Activated CD4-positive, alpha-beta T cell treated with anti-CD3 and anti-CD28 coated beads for 24 hours (primary cell): ENCODE results near the gene PDZK1IP1.
"Not testable (repeated sequence)": the region's sequence is repeated elsewhere in the genome, so short reads cannot be mapped to it uniquely, and the experiment has no call there.

Experiments
- DNase-seq, 2 donors: peaks; one replicate each; pipeline ENCODE4 v3.0.0-alpha.2; 2020; ENCODE audit warnings: low read depth in 2 of 2

Gene PDZK1IP1

DNA sequence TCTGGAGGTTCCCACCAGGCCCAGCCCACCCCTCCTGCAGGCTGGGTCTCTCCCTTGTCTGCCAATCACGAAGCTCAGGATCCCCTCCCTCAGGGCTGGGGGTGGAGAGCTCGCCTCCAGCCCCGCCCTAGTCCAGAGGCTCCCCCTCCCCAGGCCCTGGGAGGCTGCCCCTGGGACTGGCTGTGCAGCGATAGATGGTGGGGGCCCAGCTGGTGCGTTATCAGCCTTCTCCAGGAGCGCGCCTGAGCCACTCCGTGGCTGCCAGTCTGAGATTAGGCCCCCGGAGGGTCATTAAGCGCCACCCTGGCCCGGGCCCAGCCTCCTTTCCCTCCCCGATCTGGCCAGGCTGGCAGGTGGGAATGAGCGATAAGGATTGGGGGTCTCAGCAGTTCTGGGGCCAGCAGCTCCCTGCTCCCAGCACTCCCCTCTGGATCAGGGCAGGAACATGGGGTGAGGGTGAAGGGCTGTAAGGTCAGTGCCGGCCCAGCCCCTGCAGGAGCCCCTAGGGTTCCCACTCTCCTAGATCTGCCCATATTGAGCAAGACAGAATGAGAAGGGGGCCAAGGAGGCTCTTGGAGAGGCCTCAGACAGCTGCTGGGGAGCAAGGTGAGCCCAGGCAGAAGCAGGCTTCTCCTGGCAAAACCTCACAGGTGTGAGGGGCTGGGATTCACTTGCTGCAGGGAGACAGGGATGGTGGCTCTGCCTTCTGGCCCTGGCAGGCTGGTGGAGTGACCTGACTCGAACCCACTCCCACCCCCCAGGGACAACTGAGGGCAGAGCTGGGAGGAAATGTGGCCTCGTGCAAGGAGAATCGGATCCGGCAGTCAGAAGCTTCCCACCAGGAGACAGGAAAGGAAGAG lies 8.5 kb downstream of the PDZK1IP1 start:
- no peak for DNase-seq

GRCh38 chr1:47180603-47181094 lies 9.2 kb downstream of the PDZK1IP1 start:
- DNase-seq: no peak

- no peak for DNase-seq
Measured at GRCh38 chr1:47179988-47180563, 9.8 kb downstream of the PDZK1IP1 start.

DNA sequence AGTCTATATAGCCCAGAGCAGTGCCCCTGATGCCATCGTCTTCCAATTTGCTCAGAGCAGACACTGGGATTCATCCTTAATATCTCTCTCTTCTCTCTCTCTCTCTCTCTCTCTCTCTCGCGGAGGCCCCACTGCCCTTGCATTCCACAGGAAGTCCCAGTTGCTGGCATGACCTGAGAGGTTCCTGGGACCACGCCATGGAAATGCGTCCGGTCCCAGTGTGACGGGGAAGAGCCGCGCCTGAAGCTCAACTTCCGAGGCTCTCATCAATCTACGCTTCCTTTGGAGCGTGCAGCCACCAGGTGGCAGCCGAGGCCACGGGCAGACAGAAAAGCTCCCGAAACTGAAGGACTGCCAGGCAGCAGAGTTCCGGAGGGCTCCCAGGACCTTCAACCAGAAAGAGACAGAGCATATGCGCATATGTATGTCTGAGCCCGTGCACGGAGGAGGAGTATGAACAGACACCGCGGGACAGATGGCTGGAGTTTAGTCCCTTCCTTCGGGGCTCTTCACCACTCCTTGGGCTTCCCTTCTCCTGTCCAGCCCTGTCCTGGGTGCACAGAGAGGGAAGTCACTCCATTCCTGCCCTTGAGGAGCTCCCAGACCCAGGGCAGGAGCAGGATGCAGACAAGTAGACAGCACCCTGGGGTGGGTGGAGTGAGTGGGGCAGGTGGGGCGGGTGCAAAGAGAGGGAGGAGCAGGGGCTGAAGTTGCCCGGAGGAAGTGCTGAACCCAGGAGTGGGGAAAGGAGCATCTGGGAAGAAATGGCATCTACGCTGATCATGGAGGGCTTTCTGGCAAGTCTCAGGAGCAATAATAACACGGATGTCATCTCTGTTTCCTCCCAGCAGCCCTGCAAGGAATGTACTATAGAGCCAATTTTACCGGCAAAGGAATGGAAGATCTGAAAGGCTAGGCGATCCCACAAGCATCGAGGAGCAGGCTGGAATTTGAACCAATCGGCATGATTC lies 10.5 kb downstream of the PDZK1IP1 start:
- DNase-seq: peak; percentile 60 to 82

DNA sequence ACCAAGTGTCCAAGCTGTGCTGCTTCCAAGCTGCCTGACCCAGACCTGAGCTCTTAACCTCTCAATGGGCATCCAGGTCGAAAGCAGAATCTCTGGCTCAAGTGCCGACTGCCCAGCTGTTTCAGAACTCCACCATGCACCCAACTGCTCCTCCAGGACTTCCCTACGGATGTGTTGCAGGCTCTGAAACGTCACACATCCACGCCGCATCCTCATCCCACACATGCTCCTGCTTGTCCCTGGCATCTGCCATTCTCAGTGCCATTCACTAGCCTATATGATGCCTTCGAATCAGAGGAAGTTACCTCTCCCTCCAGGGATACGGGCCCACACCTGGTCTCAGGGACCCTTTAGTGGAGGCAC lies 11.2 kb downstream of the PDZK1IP1 start:
- DNase-seq: no peak

GRCh38 chr1:47178020-47178419 lies 11.8 kb downstream of the PDZK1IP1 start:
- no peak for DNase-seq

DNA sequence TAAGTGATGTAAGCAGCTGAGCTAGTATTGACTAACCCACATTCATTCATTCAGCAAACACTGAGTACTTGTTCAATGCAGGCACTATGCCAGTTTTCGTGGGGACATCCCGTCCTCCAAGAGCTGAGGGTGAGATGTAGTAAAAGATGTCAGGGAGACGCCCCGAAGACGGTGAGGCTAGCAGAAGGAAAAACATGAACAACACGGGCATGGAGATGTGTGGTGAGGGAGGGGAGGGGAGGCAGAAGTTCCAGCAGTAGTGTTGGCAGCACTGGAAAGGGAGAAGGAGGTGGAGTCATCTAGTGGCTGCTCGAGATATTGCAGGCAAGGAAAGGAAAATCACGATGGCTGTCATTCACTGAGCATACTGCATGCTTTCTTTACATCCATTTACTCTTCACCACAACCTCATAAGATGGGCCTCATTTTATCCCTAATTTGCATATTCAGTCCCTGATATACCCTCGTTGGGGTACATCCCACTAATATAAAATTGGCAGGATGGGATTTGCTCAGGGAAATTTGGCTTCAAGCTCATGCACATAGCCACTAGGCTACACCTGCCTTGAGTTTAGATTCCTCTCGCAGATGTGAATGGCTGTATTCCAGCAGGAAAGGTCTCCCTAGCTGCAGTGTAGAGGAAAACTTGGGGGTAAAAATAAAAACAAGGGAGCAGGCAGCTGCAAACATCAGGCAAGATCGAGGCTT lies 14.5 kb downstream of the PDZK1IP1 start:
- DNase-seq: peak; percentile 14 to 28

GRCh38 chr1:47174656-47175020 lies 15.2 kb downstream of the PDZK1IP1 start:
- no peak for DNase-seq

DNA sequence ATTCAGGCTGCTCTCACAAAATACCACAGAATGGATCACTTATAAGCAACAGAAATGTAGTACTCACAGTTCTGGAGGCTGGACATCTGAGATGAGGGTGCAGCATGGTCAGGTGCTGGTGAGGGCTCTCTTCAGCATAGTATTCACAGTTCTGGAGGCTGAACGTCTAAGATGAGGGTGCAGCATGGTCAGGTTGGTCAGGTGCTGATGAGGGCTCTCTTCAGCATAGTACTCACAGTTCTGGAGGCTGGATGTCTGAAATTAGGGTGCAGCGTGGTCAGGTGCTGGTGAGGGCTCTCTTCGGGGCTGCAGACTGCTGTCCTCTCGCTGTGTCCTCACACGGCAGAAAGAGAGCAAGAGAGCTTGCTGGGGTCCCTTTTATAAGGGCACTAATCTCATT lies 17.1 kb downstream of the PDZK1IP1 start:
- no peak for DNase-seq

DNA sequence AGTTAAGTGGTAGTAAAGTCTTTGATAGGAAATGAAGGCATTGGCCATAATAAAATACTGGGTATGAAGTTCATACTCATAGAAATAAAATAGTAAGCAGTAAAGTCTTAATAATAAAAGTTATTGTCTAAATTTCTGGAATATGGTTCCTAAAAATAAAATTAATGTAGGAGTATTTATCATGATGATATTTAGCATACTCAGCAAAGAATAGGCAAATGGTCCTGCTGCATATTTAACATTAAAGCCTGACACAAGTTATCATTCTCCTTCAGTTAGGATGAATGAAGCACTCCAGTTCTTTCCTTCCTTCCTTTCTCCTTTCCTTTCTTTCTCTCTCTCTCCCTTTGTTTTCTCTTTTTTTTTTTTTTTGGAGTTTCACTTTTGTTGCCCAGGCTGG lies 25.3 kb downstream of the PDZK1IP1 start:
- DNase-seq: no peak

GRCh38 chr1:47161298-47162040 lies 28.4 kb downstream of the PDZK1IP1 start:
- no peak for DNase-seq

GRCh38 chr1:47160716-47161115 lies 29.1 kb downstream of the PDZK1IP1 start:
- no peak for DNase-seq

DNA sequence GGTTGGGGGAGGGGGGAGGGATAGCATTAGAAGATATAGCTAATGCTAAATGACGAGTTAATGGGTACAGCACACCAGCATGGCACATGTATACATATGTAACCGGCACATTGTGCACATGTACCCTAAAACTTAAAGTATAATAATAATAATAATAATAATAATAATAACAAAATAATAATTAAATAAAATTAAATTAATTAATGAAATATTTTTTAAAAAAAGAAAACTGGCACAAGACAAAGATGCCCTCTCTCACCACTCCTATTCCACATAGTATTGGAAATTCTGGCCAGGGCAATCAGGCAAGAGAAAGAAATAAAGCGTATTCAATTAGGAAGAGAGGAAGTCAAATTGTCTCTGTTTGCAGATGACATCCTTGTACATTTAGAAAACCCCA lies 31.9 kb downstream of the PDZK1IP1 start:
- DNase-seq: not testable (repeated sequence)

GRCh38 chr1:47156457-47156856 lies 33.4 kb downstream of the PDZK1IP1 start:
- DNase-seq: not testable (repeated sequence)

- not testable (repeated sequence) for DNase-seq
Measured at GRCh38 chr1:47149162-47149561, 40.7 kb downstream of the PDZK1IP1 start.

GRCh38 chr1:47147047-47147785 lies 42.6 kb downstream of the PDZK1IP1 start:
- DNase-seq: no peak

- DNase-seq: not testable (repeated sequence)
Measured at GRCh38 chr1:47146495-47146894, 43.3 kb downstream of the PDZK1IP1 start.

DNA sequence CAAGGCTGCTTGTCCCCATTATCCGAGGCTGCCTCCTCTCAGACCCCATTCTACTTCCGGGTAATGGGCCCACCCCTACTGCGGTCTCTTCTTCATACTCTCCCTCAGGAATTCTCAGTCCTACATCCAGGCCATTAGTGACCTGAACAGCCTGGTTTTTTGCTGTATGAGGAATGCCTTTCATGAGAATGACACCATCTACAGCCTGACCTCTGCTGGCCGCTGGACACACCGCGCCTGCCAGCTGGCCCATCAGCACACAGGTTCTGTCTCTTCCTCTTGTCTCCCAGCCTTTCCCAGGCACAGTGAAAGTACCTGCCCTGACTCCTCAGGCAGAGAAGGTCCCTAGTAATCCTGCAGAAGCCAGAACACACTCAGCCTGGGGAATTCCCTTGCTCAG lies 46.2 kb downstream of the PDZK1IP1 start:
- DNase-seq: not testable (repeated sequence)

- DNase-seq: not testable (repeated sequence)
Measured at GRCh38 chr1:47140358-47140757, 49.5 kb downstream of the PDZK1IP1 start.
